ENCODE data around the gene EXT2. TPM values are rescaled to one million over a fixed set of nuclear protein-coding genes. Genes with fewer than 3 reads are reported as not detected.

Gene EXT2
- total RNA-seq, 4 donors from 2014 or later, result 52.6 to 116 (median 81.3) TPM

DNA sequence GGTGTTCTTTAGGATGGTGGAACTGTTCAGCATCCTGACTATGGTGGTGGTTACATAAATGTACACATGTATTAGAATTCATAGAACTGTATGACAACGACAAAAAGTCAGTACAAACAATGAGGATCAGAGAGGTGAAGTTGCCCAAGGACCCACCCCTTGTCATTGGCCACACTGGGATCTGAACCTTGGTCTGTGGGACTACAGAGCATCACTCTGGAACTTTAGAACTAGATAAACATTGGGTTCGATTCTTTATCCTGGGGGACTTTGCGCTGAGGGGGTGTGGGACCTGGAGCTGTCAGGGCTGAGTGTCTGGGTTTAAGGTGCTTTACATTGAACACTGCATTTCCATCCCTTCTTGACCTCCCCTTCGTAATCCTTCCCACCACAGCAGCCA is 12.8 kb upstream of the EXT2 start:
- Histone ChIP-seq H3K27me3 (no peaks in the 10 kb centered on the region), H3K9me3 (no peaks in the 10 kb centered on the region), H3K27ac (peak overlapping the region; percentile 66 to 86), H3K4me3 (no peak overlapping the region), H3K4me1 (no peaks in the 10 kb centered on the region), H3K36me3 (no peaks in the 10 kb centered on the region)
- TF ChIP-seq, protein P1, sequence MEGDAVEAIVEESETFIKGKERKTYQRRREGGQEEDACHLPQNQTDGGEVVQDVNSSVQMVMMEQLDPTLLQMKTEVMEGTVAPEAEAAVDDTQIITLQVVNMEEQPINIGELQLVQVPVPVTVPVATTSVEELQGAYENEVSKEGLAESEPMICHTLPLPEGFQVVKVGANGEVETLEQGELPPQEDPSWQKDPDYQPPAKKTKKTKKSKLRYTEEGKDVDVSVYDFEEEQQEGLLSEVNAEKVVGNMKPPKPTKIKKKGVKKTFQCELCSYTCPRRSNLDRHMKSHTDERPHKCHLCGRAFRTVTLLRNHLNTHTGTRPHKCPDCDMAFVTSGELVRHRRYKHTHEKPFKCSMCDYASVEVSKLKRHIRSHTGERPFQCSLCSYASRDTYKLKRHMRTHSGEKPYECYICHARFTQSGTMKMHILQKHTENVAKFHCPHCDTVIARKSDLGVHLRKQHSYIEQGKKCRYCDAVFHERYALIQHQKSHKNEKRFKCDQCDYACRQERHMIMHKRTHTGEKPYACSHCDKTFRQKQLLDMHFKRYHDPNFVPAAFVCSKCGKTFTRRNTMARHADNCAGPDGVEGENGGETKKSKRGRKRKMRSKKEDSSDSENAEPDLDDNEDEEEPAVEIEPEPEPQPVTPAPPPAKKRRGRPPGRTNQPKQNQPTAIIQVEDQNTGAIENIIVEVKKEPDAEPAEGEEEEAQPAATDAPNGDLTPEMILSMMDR (IDR thresholded peaks at IDR 0.05), result no peak
- TF ChIP-seq POLR2A (IDR thresholded peaks at IDR 0.05), result no peak
- intact Hi-C loops (cut with DNase I; ENCODE audit: low total_unique reads), result no loop called here
- DNase-seq, result no peak

DNA sequence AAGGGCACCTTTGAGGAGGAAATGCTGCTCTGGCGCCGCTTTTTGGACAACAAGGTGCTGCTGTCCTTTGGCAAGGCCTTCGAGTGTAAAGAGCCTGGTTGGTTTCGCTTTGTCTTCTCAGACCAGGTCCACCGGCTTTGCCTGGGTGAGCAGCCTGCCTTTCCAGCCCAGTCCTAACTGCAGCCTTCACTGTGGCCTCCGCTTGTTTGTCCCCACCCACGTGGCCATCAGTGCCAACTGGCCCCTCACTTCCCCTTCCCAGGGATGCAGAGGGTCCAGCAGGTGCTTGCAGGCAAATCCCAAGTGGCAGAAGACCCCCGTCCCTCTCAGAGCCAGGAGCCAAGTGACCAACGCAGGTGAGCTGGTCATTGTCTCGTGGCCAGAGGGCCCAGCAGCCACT is 12.0 kb upstream of the EXT2 start:
- TF ChIP-seq, protein P1 (IDR thresholded peaks at IDR 0.05), result no peak
- TF ChIP-seq POLR2A (IDR thresholded peaks at IDR 0.05), result no peak
- no peaks in the 10 kb centered on the region for H3K27me3 ChIP-seq
- H3K4me3 ChIP-seq, result no peak overlapping the region
- H3K27ac ChIP-seq, result peak overlapping the region; percentile 66 to 86
- H3K4me1 ChIP-seq, result no peaks in the 10 kb centered on the region
- no peaks in the 10 kb centered on the region for H3K9me3 ChIP-seq
- intact Hi-C loops (cut with DNase I; ENCODE audit: low total_unique reads), result no loop called here
- DNase-seq, result no peak
- no peaks in the 10 kb centered on the region for H3K36me3 ChIP-seq

DNA sequence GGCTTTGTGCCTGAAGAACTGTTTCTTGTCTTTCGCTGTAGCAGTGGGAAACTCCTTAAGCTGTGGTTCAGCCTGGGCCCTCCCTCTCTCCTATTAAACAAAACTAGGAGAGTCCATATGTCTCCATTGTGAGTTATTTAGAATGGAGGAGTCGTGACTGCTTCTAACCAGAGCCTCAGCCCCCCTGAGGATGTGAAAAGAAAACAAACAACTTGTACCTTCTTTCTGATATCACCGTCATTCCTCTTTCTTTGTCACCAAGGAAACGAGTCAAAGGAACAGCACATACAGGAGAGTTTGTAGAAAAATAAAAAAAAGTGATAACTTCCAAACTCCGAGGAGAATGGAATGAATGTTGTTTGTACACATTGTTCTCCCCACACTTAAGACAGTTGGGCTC is 11.6 kb upstream of the EXT2 start:
- H3K27ac ChIP-seq, result peak overlapping the region; percentile 66 to 86
- H3K4me3 ChIP-seq, result no peak overlapping the region
- TF ChIP-seq, protein P1 (IDR thresholded peaks at IDR 0.05), result no peak
- no peak for TF ChIP-seq POLR2A (IDR thresholded peaks at IDR 0.05)
- H3K36me3 ChIP-seq, result no peaks in the 10 kb centered on the region
- H3K27me3 ChIP-seq, result no peaks in the 10 kb centered on the region
- DNase-seq, result peak in 1 of 2 donors; percentile 42
- H3K4me1 ChIP-seq, result no peaks in the 10 kb centered on the region
- intact Hi-C loops (cut with DNase I; ENCODE audit: low total_unique reads), result no loop called here
- H3K9me3 ChIP-seq, result no peaks in the 10 kb centered on the region

DNA sequence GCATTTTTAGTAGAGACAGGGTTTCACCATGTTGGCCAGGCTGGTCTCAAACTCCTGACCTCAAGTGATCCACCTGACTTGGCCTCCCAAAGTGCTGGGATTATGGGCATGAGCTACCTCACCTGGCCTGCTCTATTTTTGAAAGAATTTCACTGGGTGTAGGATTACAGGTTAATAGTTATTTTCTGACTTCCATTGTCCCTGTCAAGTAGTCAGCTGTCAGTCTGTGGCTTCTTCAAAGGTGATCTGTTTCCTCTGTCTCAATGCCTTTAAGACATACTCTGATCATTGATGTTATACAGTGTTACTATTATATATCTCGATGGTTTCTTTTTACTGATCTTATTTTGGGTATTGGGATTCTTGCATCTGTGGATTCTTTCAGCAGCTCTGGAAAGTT is 10.1 kb upstream of the EXT2 start:
- intact Hi-C loops (cut with DNase I; ENCODE audit: low total_unique reads), result no loop called here
- Histone ChIP-seq H3K36me3 (no peaks in the 10 kb centered on the region), H3K4me1 (no peaks in the 10 kb centered on the region), H3K27me3 (no peaks in the 10 kb centered on the region), H3K27ac (peak overlapping the region in 1 of 2 donors; percentile 86), H3K4me3 (no peak overlapping the region), H3K9me3 (no peaks in the 10 kb centered on the region)
- no peak for TF ChIP-seq POLR2A (IDR thresholded peaks at IDR 0.05)
- TF ChIP-seq, protein P1 (IDR thresholded peaks at IDR 0.05), result no peak
- DNase-seq, result no peak

DNA sequence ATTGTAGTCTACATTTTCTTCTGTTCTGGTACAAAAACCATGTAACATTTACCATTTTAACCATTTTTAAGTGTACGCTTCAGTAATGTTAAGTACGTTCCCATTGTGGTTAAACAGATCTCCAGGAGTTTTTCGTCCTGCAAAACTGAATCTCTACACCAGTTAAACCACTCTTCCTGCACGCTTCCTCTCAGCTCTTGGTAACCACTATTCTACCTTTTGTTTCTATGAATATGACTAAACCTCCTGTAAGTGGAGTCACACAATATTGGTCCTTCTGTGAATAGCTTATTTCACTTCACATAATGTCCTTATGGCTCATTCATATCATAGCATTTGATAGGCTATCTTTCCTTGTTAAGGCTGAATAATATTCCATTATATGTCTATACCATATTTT is 7.1 kb upstream of the EXT2 start:
- DNase-seq, result no peak
- intact Hi-C loops (cut with DNase I; ENCODE audit: low total_unique reads), result no loop called here
- Histone ChIP-seq H3K36me3 (no peaks in the 10 kb centered on the region), H3K4me1 (no peaks in the 10 kb centered on the region), H3K27ac (no peak overlapping the region), H3K9me3 (no peaks in the 10 kb centered on the region), H3K27me3 (no peaks in the 10 kb centered on the region), H3K4me3 (no peak overlapping the region)
- TF ChIP-seq POLR2A (IDR thresholded peaks at IDR 0.05), result no peak
- TF ChIP-seq, protein P1 (IDR thresholded peaks at IDR 0.05), result no peak
